Activated naive CD4-positive, alpha-beta T cell treated with anti-CD3 and anti-CD28 coated beads, Interleukin-2, amount 10 ng/mL, durations not matched to agents 5 hours and 36 hours (primary cell): Measurements from ENCODE around the gene EDN1. TPM values are rescaled to one million over a fixed set of nuclear protein-coding genes. Genes with fewer than 3 reads are reported as not detected.

Source experiments
- total RNA-seq, 2 experiments: library from RNA; stranded (reverse); gene quantifications; one replicate each; pipeline ENCODE4 v1.2.3, GENCODE V29; 2021

EDN1 gene
- not detected for total RNA-seq

DNA sequence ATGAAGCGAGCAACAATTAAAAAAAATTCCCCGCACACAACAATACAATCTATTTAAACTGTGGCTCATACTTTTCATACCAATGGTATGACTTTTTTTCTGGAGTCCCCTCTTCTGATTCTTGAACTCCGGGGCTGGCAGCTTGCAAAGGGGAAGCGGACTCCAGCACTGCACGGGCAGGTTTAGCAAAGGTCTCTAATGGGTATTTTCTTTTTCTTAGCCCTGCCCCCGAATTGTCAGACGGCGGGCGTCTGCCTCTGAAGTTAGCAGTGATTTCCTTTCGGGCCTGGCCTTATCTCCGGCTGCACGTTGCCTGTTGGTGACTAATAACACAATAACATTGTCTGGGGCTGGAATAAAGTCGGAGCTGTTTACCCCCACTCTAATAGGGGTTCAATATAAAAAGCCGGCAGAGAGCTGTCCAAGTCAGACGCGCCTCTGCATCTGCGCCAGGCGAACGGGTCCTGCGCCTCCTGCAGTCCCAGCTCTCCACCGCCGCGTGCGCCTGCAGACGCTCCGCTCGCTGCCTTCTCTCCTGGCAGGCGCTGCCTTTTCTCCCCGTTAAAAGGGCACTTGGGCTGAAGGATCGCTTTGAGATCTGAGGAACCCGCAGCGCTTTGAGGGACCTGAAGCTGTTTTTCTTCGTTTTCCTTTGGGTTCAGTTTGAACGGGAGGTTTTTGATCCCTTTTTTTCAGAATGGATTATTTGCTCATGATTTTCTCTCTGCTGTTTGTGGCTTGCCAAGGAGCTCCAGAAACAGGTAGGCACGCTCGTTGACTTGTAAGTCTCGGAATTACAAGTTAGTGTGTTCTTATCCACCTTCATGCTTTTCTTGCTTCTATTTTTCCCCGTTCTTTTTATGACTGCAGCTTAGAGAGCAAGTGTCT is at the start of gene EDN1:
EDN1 (plus strand) TSS at position 429 of the 888 bp plus-strand sequence; CDS start at position 698, 269 bp downstream.

